Keratinocyte (primary cell): ENCODE results near the gene ANKMY1. TPM values are rescaled to one million over a fixed set of nuclear protein-coding genes. Genes with fewer than 3 reads are reported as not detected.

ENCODE experiments used
- DNase-seq: peaks from one replicate; pipeline ENCODE4 v3.0.0-alpha.2; 2011; ENCODE audit warnings: low read depth, missing footprints, low spot score
- FAIRE-seq: peaks from 2 replicates; lab custom pipeline; 2011; peaks lifted over from hg19 to GRCh38; lab: Jason Lieb, UNC
- H2AFZ ChIP-seq: 2 replicates; pipeline ENCODE4 v1.6.0; 2012; ENCODE audit warnings: low read length, control low read depth, inconsistent platforms; ENCODE audit not compliant: control insufficient read depth
- H3K27ac ChIP-seq: 2 replicates; pipeline ENCODE4 v1.5.1; 2011; ENCODE audit warnings: low read length; ENCODE audit not compliant: control insufficient read depth, insufficient read depth
- H3K27me3 ChIP-seq: 3 replicates; pipeline ENCODE4 v1.6.0; 2011; ENCODE audit warnings: low read length; ENCODE audit not compliant: control insufficient read depth, insufficient read depth; ENCODE audit errors: extremely low read depth
- H3K36me3 ChIP-seq, 2 experiments: 2 replicates in 1 of 2; 3 replicates in 1 of 2; pipeline ENCODE4 v1.5.1; 2011; ENCODE audit warnings: low read length in 2 of 2, mild to moderate bottlenecking in 1 of 2; ENCODE audit not compliant: control insufficient read depth in 2 of 2, insufficient read depth in 2 of 2; ENCODE audit errors: extremely low read depth in 1 of 2
- H3K4me1 ChIP-seq: 3 replicates; pipeline ENCODE4 v1.5.1; 2011; ENCODE audit warnings: low read length; ENCODE audit not compliant: control insufficient read depth, insufficient read depth; ENCODE audit errors: extremely low read depth
- H3K4me2 ChIP-seq: 3 replicates; pipeline ENCODE4 v1.6.0; 2011; ENCODE audit warnings: low read depth, low read length; ENCODE audit not compliant: control insufficient read depth, insufficient read depth; ENCODE audit errors: extremely low read depth
- H3K4me3 ChIP-seq, 3 experiments: fragments of 200-600 bp in 1 of 3; sonication (generic) in 1 of 3; 2 replicates in 2 of 3; 3 replicates in 1 of 3; pipeline ENCODE4 v1.5.1; 2011 to 2016; ENCODE audit warnings: low read length in 3 of 3, mild to moderate bottlenecking in 3 of 3, control low read depth in 2 of 3, inconsistent platforms in 1 of 3, low read depth in 1 of 3, mixed read lengths in 1 of 3, mixed run types in 1 of 3, moderate library complexity in 1 of 3; ENCODE audit not compliant: control insufficient read depth in 2 of 3, insufficient read depth in 2 of 3; ENCODE audit errors: extremely low read depth in 1 of 3
- H3K79me2 ChIP-seq: 2 replicates; pipeline ENCODE4 v1.6.0; 2012; ENCODE audit warnings: low read length; ENCODE audit not compliant: control insufficient read depth, insufficient read depth
- H3K9ac ChIP-seq: 3 replicates; pipeline ENCODE4 v1.6.0; 2011; ENCODE audit warnings: low read length; ENCODE audit not compliant: control insufficient read depth, insufficient read depth; ENCODE audit errors: extremely low read depth
- H3K9me1 ChIP-seq: 3 replicates; pipeline ENCODE4 v1.6.0; 2011; ENCODE audit warnings: low read length; ENCODE audit not compliant: control insufficient read depth, insufficient read depth; ENCODE audit errors: extremely low read depth
- H3K9me3 ChIP-seq: 2 replicates; pipeline ENCODE4 v1.5.1; 2012; ENCODE audit warnings: low read depth, low read length; ENCODE audit not compliant: control insufficient read depth
- H4K20me1 ChIP-seq: 3 replicates; pipeline ENCODE4 v1.6.0; 2011; ENCODE audit warnings: low read length; ENCODE audit not compliant: control insufficient read depth, insufficient read depth; ENCODE audit errors: extremely low read depth
- EZH2 ChIP-seq: IDR thresholded peaks from one replicate; pipeline ENCODE4 v1.6.1; 2012; ENCODE audit warnings: inconsistent platforms, mild to moderate bottlenecking, low read length, moderate library complexity
- dilution Hi-C: fragments of 300-500 bp; cut with MboI; formaldehyde crosslinking; loops from one replicate; pipeline ENCODE4 v1.7.0; 2020; ENCODE audit warnings: low sequenced_read_pairs; ENCODE audit not compliant: extremely low pct_ligation_motif_present
- polyA plus RNA-seq, 5 experiments: library from polyadenylated mRNA; depleted of rRNA in 3 of 5; stranded (reverse) in 3 of 5; stranded (forward) in 1 of 5; unstranded in 1 of 5; fragments of >200 nt; gene quantifications; 1 replicate in 1 of 5; 2 replicates in 3 of 5; 3 replicates in 1 of 5; pipeline versions ENCODE4 v1.2.1 to v1.2.3, GENCODE V29; 2011 to 2012; ENCODE audit warnings: missing spikeins in 2 of 5, low read depth in 1 of 5, low replicate concordance in 1 of 5
- TF ChIP-seq, protein P1 (sequence below), 3 experiments: IDR thresholded peaks in 1 of 3; conservative IDR thresholded peaks in 1 of 3; optimal IDR thresholded peaks in 1 of 3; 2 replicates in 2 of 3; 3 replicates in 1 of 3; pipeline versions ENCODE3 to v1.5.1; 2011; ENCODE audit warnings: low read length in 3 of 3, mild to moderate bottlenecking in 3 of 3, moderate library complexity in 2 of 3, control low read depth in 1 of 3, inconsistent platforms in 1 of 3; ENCODE audit not compliant: insufficient read depth in 2 of 3; ENCODE audit errors: extremely low read depth in 1 of 3

ANKMY1 gene
- polyA plus RNA-seq, 1 donor (not counting 4 experiments of a cell fraction or from before 2014, with no cell fraction given) = 3.3 TPM

DNA sequence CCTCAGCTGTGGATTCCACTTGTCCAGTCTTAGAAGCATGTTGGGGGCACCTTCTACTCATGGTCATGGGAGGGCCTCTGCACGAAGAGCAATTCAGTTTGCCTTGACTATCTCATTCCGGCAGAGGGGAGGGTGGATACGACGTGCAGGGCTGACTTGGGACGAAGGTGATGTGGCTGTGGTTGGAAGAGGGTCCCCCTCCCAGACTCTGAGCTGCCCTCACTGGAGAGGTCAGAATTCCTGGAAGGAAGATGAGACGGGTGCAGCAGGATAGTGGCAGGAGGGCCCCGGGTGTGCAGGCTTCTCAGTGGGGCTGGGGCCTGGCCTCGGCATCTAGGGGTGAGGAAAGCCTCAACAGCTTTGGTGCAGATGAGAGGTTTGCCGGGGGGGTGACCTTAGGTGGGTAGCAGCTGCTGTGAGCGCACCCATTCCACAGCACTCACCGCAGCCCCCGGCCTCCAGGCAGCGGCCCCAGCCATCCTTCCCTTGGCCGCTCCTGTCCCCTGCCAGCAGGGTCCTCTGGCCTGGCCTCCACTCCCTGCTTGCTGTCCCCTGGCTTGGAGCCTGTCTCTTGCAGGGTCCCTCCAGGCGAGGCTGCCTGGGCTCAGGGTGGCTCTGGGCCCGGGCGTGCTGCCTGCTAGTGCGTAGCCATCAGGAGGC, 13.7 kb upstream of the ANKMY1 start:
- Histone ChIP-seq H3K4me3 (no peak overlapping the region), H3K9me1 (peaks cover 2% of the 10 kb centered on the region), H2AFZ (no peak overlapping the region), H4K20me1 (peaks cover 5% of the 10 kb centered on the region), H3K4me2 (no peak overlapping the region), H3K4me1 (peaks cover 23% of the 10 kb centered on the region), H3K27ac (no peak overlapping the region), H3K36me3 (peaks cover 4 to 8% of the 10 kb centered on the region in 2 experiments), H3K27me3 (no peaks in the 10 kb centered on the region), H3K9me3 (no peaks in the 10 kb centered on the region), H3K9ac (no peak overlapping the region), H3K79me2 (no peaks in the 10 kb centered on the region)
- no peak for FAIRE-seq
- no peak for TF ChIP-seq EZH2
- TF ChIP-seq, protein P1, sequence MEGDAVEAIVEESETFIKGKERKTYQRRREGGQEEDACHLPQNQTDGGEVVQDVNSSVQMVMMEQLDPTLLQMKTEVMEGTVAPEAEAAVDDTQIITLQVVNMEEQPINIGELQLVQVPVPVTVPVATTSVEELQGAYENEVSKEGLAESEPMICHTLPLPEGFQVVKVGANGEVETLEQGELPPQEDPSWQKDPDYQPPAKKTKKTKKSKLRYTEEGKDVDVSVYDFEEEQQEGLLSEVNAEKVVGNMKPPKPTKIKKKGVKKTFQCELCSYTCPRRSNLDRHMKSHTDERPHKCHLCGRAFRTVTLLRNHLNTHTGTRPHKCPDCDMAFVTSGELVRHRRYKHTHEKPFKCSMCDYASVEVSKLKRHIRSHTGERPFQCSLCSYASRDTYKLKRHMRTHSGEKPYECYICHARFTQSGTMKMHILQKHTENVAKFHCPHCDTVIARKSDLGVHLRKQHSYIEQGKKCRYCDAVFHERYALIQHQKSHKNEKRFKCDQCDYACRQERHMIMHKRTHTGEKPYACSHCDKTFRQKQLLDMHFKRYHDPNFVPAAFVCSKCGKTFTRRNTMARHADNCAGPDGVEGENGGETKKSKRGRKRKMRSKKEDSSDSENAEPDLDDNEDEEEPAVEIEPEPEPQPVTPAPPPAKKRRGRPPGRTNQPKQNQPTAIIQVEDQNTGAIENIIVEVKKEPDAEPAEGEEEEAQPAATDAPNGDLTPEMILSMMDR (optimal IDR thresholded peaks at IDR 0.05 in 1 of 3, IDR thresholded peaks at IDR 0.05 in 1 of 3, conservative IDR thresholded peaks at IDR 0.05 in 1 of 3; ENCODE audit: extremely low read depth in 1 of 3, insufficient read depth in 2 of 3, low read length in 3 of 3) = no peak
- DNase-seq = no peak
- dilution Hi-C loops = no loop called here

DNA sequence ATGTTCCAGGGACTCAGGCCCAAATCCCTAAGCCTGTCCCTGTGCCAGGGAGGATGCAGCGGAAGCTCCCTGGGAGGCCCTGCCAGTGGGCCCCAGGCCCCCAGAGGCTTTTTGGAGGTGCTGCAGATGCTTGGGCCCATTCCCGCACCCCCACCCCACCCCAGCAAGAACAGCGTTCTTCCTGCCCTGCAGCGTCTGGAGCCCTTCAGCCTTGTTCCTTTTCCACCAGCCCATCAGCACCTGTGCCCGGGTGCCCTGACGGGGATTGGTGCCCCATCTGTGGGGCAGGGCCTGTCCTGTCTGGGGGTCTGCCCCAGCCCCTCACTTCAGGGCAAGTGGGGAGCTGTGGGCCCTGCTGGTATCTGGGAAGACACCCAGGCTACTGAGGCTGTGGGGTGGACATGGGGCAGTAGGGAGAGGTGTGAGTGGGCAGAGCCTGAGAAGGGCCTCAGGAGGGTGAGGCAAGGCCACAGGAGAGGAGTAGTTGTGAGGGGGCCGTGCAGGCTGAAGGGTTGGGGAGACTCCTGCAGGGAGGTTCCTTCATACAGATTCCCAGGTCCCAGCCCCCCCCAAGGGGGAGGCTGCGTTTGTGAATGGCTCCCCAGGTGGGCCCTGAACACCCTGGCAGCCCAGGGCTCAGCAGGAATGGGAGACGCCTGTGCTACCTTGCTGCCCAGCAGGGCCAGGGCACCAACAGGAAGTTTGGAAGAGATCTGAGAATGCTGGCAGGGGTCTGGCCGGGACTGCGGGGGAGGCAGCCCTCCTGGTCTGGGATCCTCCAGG, 12.9 kb upstream of the ANKMY1 start:
- FAIRE-seq (no peak), DNase-seq (no peak)
- dilution Hi-C loops = no loop called here
- no peak for TF ChIP-seq EZH2
- Histone ChIP-seq H2AFZ (no peak overlapping the region), H3K79me2 (no peaks in the 10 kb centered on the region), H3K27me3 (no peaks in the 10 kb centered on the region), H3K4me1 (peaks cover 29% of the 10 kb centered on the region), H3K27ac (no peak overlapping the region), H3K4me2 (no peak overlapping the region), H3K9me1 (peaks cover 2% of the 10 kb centered on the region), H3K9ac (no peak overlapping the region), H3K9me3 (no peaks in the 10 kb centered on the region), H3K36me3 (peaks cover 0 to 5% of the 10 kb centered on the region in 2 experiments), H3K4me3 (no peak overlapping the region), H4K20me1 (peaks cover 5% of the 10 kb centered on the region)
